GM19328 (cell line): ENCODE data around the gene TTYH3.

Source experiments
- ATAC-seq: cut with Tn5 transposase; IDR thresholded peaks from one replicate; pipeline ENCODE4 v1.9.1; 2021; ENCODE audit warnings: mild to moderate bottlenecking, moderate library complexity; ENCODE audit not compliant: unreplicated experiment

Gene TTYH3

GRCh38 chr7:2614631-2615330 is 17.0 kb upstream of the TTYH3 start:
- ATAC-seq = no peak

GRCh38 chr7:2616387-2617324 is 15.1 kb upstream of the TTYH3 start:
- ATAC-seq = no peak

- ATAC-seq = no peak
Observed at GRCh38 chr7:2617325-2617905, 14.4 kb upstream of the TTYH3 start.

- no peak for ATAC-seq
Observed at GRCh38 chr7:2619116-2619515, 12.7 kb upstream of the TTYH3 start.

- no peak for ATAC-seq
Observed at GRCh38 chr7:2621061-2621828, 10.5 kb upstream of the TTYH3 start.

- ATAC-seq = no peak
Observed at GRCh38 chr7:2621948-2622640, 9.7 kb upstream of the TTYH3 start.

- ATAC-seq = no peak
Observed at GRCh38 chr7:2622869-2623697, 8.7 kb upstream of the TTYH3 start.

- ATAC-seq = no peak
Observed at GRCh38 chr7:2623698-2624014, 8.1 kb upstream of the TTYH3 start.

GRCh38 chr7:2624293-2624886 is 7.4 kb upstream of the TTYH3 start:
- no peak for ATAC-seq

- ATAC-seq = no peak
Observed at GRCh38 chr7:2626498-2627117, 5.2 kb upstream of the TTYH3 start.

- no peak for ATAC-seq
Observed at GRCh38 chr7:2627258-2628129, 4.3 kb upstream of the TTYH3 start.

GRCh38 chr7:2628130-2628482 is 3.7 kb upstream of the TTYH3 start:
- ATAC-seq = no peak

- ATAC-seq = no peak
Observed at GRCh38 chr7:2628891-2629290, 2.9 kb upstream of the TTYH3 start.

- ATAC-seq = no peak
Observed at GRCh38 chr7:2629746-2630681, 1.8 kb upstream of the TTYH3 start.

- ATAC-seq = no peak
Observed at GRCh38 chr7:2632733-2633537, 1.1 kb downstream of the TTYH3 start.
